D721Med (cell line): ENCODE data around the gene IGFALS.

Experiments used
- DNase-seq: peaks from one replicate; pipeline ENCODE4 v3.0.0; 2011; ENCODE audit warnings: low spot score; ENCODE audit not compliant: insufficient read length
- FAIRE-seq: peaks from 2 replicates; lab custom pipeline; 2011; peaks lifted over from hg19 to GRCh38; lab: Jason Lieb, UNC
- CTCF ChIP-seq: IDR thresholded peaks from 2 replicates; pipeline ENCODE4 v1.5.1; 2012; ENCODE audit warnings: mild to moderate bottlenecking, control low read depth; ENCODE audit not compliant: insufficient read depth; ENCODE audit errors: missing control alignments

Gene IGFALS

DNA sequence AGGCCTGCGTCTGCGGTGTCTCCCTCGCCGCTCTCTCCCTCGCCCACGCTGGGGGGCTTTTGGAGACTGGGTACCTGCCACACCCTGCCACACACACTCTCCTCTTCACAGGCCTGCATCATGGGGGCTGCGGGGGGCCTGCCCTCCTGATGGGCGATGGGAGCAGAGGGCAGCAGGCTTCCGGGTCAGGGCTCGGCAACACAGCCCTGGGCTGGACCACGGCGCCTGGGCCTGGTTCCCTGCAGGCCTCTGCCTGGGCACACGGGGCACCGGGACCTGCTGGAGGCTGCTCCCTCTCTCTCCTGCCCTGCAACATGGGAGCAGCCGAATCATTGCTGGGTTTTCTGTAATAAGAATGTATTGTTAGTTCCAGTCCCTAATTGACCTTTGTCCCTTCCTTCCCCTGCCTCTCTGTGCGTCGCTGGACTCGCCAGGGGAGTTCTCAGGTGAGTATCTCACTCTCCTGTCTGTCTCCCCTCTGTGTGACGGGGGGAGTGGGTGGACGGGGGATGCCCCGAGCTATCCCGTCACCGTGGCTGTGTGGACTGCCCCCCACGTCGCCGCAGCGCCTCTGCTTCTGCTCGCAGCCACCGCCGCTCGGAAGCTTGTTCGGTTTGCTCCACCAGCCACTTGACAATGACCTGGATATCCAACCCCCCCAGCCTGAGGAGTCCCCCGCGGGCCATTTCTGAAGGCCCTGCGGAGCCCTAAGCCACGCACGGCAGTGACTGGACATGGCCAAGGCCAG, 35.6 kb downstream of the IGFALS start:
- TF ChIP-seq CTCF: no peak
- no peak for FAIRE-seq
- DNase-seq: no peak

GRCh38 chr16:1754204-1754603, 39.3 kb downstream of the IGFALS start:
- TF ChIP-seq CTCF: no peak
- no peak for FAIRE-seq

DNA sequence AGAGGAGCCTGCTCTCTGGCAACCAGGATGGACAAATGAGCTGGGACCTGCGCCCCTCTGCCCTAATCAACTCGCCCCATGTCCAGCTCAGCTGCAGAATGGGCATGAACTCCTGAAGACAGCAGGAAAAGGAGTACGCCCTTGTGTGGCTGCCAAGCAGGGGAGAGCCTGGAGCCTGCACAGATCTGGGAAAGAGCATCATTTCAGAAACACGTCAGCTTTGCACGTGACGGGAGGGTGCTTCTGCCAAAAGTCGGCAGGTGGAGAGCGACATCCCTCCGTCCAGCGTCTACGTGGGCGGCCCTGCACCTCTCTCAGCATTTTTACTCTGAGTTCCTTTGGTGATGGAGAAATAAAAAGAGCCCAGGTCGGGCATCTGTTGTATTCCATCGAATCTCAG, 40.7 kb downstream of the IGFALS start:
- DNase-seq (no peak), FAIRE-seq (no peak)
- no peak for TF ChIP-seq CTCF

More at GRCh38 chr16:1754204-1754603, 39.3 kb downstream of the IGFALS start:
- no peak for DNase-seq

DNA sequence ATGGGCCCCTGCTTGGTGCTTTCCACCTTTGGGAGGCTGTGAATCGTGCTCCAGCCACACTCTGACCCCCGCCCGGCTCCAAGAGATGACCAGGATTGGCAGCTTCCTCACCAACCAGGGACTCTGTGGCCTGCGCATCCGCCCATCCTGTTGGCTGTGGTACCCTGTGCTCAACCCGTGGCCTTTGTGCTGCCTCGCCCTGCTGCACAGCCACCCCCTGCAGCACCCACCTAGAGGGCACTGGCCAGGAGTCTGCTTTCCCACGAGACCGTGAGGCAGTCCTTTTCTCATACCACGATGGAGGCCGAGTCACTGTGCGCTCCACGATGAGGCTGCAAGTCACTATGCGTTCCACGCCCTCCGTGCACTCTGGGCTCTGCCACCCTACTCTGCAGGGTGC, 41.6 kb downstream of the IGFALS start:
- no peak for TF ChIP-seq CTCF

GRCh38 chr16:1749152-1750117, 44.1 kb downstream of the IGFALS start:
- FAIRE-seq: no peak
- TF ChIP-seq CTCF: no peak
- DNase-seq: no peak

More for the DNA sequence above, 41.6 kb downstream of the IGFALS start:
- FAIRE-seq (no peak), DNase-seq (no peak)

- TF ChIP-seq CTCF: no peak
- DNase-seq (no peak), FAIRE-seq (no peak)
Observed at GRCh38 chr16:1747934-1748333, 45.6 kb downstream of the IGFALS start.
